ENCODE data around the gene GRXCR1.

GRXCR1 gene

DNA sequence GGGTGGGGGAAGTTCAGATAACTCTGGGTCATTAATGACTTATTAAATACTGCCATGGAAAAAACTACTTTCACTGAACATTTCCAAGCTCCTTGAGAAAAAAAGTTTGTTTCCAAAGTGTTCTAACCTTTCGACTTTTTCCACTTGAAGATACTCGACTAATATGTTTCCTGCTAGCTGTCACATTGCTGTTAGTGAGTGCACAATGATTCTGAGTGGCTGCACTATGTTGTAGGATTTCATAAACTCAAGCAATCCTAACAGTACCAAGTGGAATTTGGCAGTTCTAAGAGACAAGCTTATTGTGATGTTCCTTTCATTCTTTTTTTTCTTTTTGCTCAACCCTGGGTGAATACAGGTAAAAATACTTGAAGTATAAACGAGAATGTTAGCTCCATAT lies 33.4 kb downstream of the GRXCR1 start:
- no peak overlapping the region for H2BK12ac ChIP-seq (ENCODE audit: low read length)
- H3K36me3 ChIP-seq (ENCODE audit: control insufficient read depth in 1 of 2, insufficient read depth in 2 of 2, low read length in 2 of 2): no peaks in the 10 kb centered on the region
- H3K4ac ChIP-seq (ENCODE audit: low read depth, low read length): no peak overlapping the region
- H3K79me2 ChIP-seq (ENCODE audit: control insufficient read depth, insufficient read depth, low read length, poor library complexity): no peaks in the 10 kb centered on the region
- H3K18ac ChIP-seq (ENCODE audit: low read length): no peak overlapping the region
- WGBS (ENCODE audit: extremely low coverage, insufficient coverage, insufficient read length): no CpG with 5 or more reads among the region's 3 CpGs
- H3K9ac ChIP-seq (ENCODE audit: low read length): no peak overlapping the region
- H3K23ac ChIP-seq (ENCODE audit: low read length): no peak overlapping the region
- H3K14ac ChIP-seq (ENCODE audit: low read length): no peak overlapping the region
- no peak overlapping the region for H3K4me2 ChIP-seq (ENCODE audit: low read length)
- no peaks in the 10 kb centered on the region for H3K27me3 ChIP-seq (ENCODE audit: insufficient read depth, low read length)
- H4K12ac ChIP-seq (ENCODE audit: low read depth, low read length): no peak overlapping the region
- H3K9me3 ChIP-seq (ENCODE audit: insufficient read depth, low read depth, low read length): no peaks in the 10 kb centered on the region
- no peak overlapping the region for H2BK5ac ChIP-seq (ENCODE audit: low read depth, low read length, poor library complexity)
- no peak overlapping the region for H2AK5ac ChIP-seq (ENCODE audit: low read length)
- H3K27ac ChIP-seq (ENCODE audit: low read depth, low read length): no peak overlapping the region
- no peak overlapping the region for H2AFZ ChIP-seq (ENCODE audit: insufficient read depth, low read length, poor library complexity)
- no peak overlapping the region for H4K8ac ChIP-seq (ENCODE audit: low read depth, low read length)
- H3K4me1 ChIP-seq (ENCODE audit: control insufficient read depth in 1 of 2, insufficient read depth in 2 of 2, low read length in 2 of 2): no peaks in the 10 kb centered on the region
- DNase-seq: no peak
- H3K79me1 ChIP-seq (ENCODE audit: low read length): no peaks in the 10 kb centered on the region
- no peak overlapping the region for H4K91ac ChIP-seq (ENCODE audit: low read depth, low read length)
- no peak overlapping the region for H3K4me3 ChIP-seq (ENCODE audit: low read depth, low read length)
- H2BK120ac ChIP-seq (ENCODE audit: insufficient read depth, low read length, poor library complexity): no peak overlapping the region

DNA sequence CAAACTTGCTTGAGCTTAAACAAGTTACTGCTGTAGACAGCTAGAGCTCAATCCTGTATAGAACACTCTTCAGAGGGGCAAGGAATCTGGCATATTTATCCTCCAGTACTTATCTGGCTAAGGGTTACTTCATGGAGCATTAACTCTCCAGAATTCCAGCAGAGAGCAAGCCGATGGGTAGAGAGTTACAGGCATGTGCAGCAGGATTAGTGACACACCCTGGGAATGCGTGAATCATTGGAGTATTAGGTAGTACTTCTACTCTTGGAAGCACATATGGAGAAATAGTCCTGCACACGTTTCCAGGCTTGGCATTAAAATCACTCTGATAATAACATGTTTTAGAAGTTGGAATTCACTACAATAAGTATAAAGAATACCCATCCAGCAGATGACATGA lies 35.4 kb downstream of the GRXCR1 start:
- H3K27ac ChIP-seq (ENCODE audit: low read depth, low read length): no peak overlapping the region
- no peak overlapping the region for H2BK12ac ChIP-seq (ENCODE audit: low read length)
- H3K9me3 ChIP-seq (ENCODE audit: insufficient read depth, low read depth, low read length): no peaks in the 10 kb centered on the region
- H3K9ac ChIP-seq (ENCODE audit: low read length): no peak overlapping the region
- H3K36me3 ChIP-seq (ENCODE audit: control insufficient read depth in 1 of 2, insufficient read depth in 2 of 2, low read length in 2 of 2): no peaks in the 10 kb centered on the region
- H3K4me2 ChIP-seq (ENCODE audit: low read length): no peak overlapping the region
- no peak overlapping the region for H3K18ac ChIP-seq (ENCODE audit: low read length)
- no peak overlapping the region for H2AFZ ChIP-seq (ENCODE audit: insufficient read depth, low read length, poor library complexity)
- no peak overlapping the region for H3K23ac ChIP-seq (ENCODE audit: low read length)
- DNase-seq: no peak
- no CpG with 5 or more reads among the region's 3 CpGs for WGBS (ENCODE audit: extremely low coverage, insufficient coverage, insufficient read length)
- no peaks in the 10 kb centered on the region for H3K4me1 ChIP-seq (ENCODE audit: control insufficient read depth in 1 of 2, insufficient read depth in 2 of 2, low read length in 2 of 2)
- no peak overlapping the region for H4K91ac ChIP-seq (ENCODE audit: low read depth, low read length)
- no peak overlapping the region for H3K4ac ChIP-seq (ENCODE audit: low read depth, low read length)
- H4K12ac ChIP-seq (ENCODE audit: low read depth, low read length): no peak overlapping the region
- no peak overlapping the region for H2BK5ac ChIP-seq (ENCODE audit: low read depth, low read length, poor library complexity)
- no peaks in the 10 kb centered on the region for H3K79me2 ChIP-seq (ENCODE audit: control insufficient read depth, insufficient read depth, low read length, poor library complexity)
- H2BK120ac ChIP-seq (ENCODE audit: insufficient read depth, low read length, poor library complexity): no peak overlapping the region
- H4K8ac ChIP-seq (ENCODE audit: low read depth, low read length): no peak overlapping the region
- H3K14ac ChIP-seq (ENCODE audit: low read length): no peak overlapping the region
- no peaks in the 10 kb centered on the region for H3K27me3 ChIP-seq (ENCODE audit: insufficient read depth, low read length)
- H3K79me1 ChIP-seq (ENCODE audit: low read length): no peaks in the 10 kb centered on the region
- H3K4me3 ChIP-seq (ENCODE audit: low read depth, low read length): no peak overlapping the region
- H2AK5ac ChIP-seq (ENCODE audit: low read length): no peak overlapping the region

DNA sequence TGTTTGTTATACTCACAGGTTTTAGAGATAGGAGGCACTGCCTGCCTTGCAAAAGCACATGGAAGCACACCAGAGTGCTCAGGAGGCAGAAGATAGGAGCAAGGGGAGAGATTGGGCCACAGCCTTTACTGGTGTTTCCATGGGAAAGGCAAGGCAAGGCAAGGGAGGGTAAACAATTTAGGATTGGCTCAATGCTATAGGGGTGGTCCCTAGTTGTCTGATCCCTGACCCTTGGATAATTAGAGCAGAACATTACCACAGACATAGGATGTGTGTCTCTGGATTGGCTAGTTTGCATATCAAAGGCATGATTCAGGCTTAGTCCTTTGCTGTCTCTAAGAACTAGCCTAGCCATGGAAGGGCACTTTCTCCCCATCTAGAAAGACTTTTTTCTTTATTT lies 36.1 kb downstream of the GRXCR1 start:
- Histone ChIP-seq H3K4me1 (ENCODE audit: control insufficient read depth in 1 of 2, insufficient read depth in 2 of 2, low read length in 2 of 2) (no peaks in the 10 kb centered on the region), H3K4me2 (ENCODE audit: low read length) (no peak overlapping the region), H3K79me1 (ENCODE audit: low read length) (no peaks in the 10 kb centered on the region), H4K12ac (ENCODE audit: low read depth, low read length) (no peak overlapping the region), H3K79me2 (ENCODE audit: control insufficient read depth, insufficient read depth, low read length, poor library complexity) (no peaks in the 10 kb centered on the region), H3K9me3 (ENCODE audit: insufficient read depth, low read depth, low read length) (no peaks in the 10 kb centered on the region), H2BK120ac (ENCODE audit: insufficient read depth, low read length, poor library complexity) (no peak overlapping the region), H4K91ac (ENCODE audit: low read depth, low read length) (no peak overlapping the region), H3K18ac (ENCODE audit: low read length) (no peak overlapping the region), H2BK12ac (ENCODE audit: low read length) (no peak overlapping the region), H3K27me3 (ENCODE audit: insufficient read depth, low read length) (no peaks in the 10 kb centered on the region), H2BK5ac (ENCODE audit: low read depth, low read length, poor library complexity) (no peak overlapping the region), H3K4me3 (ENCODE audit: low read depth, low read length) (no peak overlapping the region), H2AFZ (ENCODE audit: insufficient read depth, low read length, poor library complexity) (no peak overlapping the region), H3K23ac (ENCODE audit: low read length) (no peak overlapping the region), H3K27ac (ENCODE audit: low read depth, low read length) (no peak overlapping the region), H3K4ac (ENCODE audit: low read depth, low read length) (no peak overlapping the region), H3K14ac (ENCODE audit: low read length) (no peak overlapping the region), H4K8ac (ENCODE audit: low read depth, low read length) (no peak overlapping the region), H2AK5ac (ENCODE audit: low read length) (no peak overlapping the region), H3K9ac (ENCODE audit: low read length) (no peak overlapping the region), H3K36me3 (ENCODE audit: control insufficient read depth in 1 of 2, insufficient read depth in 2 of 2, low read length in 2 of 2) (no peaks in the 10 kb centered on the region)
- no peak for DNase-seq

DNA sequence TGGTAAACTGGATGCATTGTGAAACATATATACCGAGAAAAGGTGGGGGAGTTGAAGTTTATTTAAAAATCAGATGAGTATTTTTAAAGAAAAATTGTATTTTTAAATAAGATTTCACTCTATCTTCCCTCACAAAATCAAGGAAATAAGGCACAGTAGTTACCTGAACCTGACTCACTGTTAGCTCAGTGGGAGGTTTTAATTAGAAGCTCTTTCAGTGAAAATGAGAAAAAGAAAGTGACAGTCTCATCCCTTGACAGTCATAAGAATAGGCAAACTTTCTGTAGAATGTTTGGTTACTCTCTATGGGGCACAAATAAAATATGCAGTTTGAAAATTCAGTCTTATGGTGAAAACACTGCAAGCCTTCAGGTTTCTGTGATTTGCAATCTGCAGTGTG lies 49.7 kb downstream of the GRXCR1 start:
- no CpG with 5 or more reads among the region's 1 CpG for whole genome bisulfite sequencing (ENCODE audit: extremely low coverage, insufficient coverage, insufficient read length)
- no peak for DNase-seq

More for the DNA sequence above, 49.7 kb downstream of the GRXCR1 start:
- Histone ChIP-seq H3K27me3 (ENCODE audit: insufficient read depth, low read length) (no peaks in the 10 kb centered on the region), H3K14ac (ENCODE audit: low read length) (no peak overlapping the region), H3K9ac (ENCODE audit: low read length) (no peak overlapping the region), H3K79me1 (ENCODE audit: low read length) (no peaks in the 10 kb centered on the region), H3K4ac (ENCODE audit: low read depth, low read length) (no peak overlapping the region), H3K4me1 (ENCODE audit: control insufficient read depth in 1 of 2, insufficient read depth in 2 of 2, low read length in 2 of 2) (no peaks in the 10 kb centered on the region), H3K36me3 (ENCODE audit: control insufficient read depth in 1 of 2, insufficient read depth in 2 of 2, low read length in 2 of 2) (no peaks in the 10 kb centered on the region), H4K8ac (ENCODE audit: low read depth, low read length) (no peak overlapping the region), H2BK120ac (ENCODE audit: insufficient read depth, low read length, poor library complexity) (no peak overlapping the region), H2BK5ac (ENCODE audit: low read depth, low read length, poor library complexity) (no peak overlapping the region), H3K4me3 (ENCODE audit: low read depth, low read length) (no peak overlapping the region), H4K91ac (ENCODE audit: low read depth, low read length) (no peak overlapping the region), H2AK5ac (ENCODE audit: low read length) (no peak overlapping the region), H3K9me3 (ENCODE audit: insufficient read depth, low read depth, low read length) (no peaks in the 10 kb centered on the region), H3K27ac (ENCODE audit: low read depth, low read length) (no peak overlapping the region), H3K23ac (ENCODE audit: low read length) (no peak overlapping the region), H3K79me2 (ENCODE audit: control insufficient read depth, insufficient read depth, low read length, poor library complexity) (no peaks in the 10 kb centered on the region), H2BK12ac (ENCODE audit: low read length) (no peak overlapping the region), H3K4me2 (ENCODE audit: low read length) (no peak overlapping the region), H3K18ac (ENCODE audit: low read length) (no peak overlapping the region), H4K12ac (ENCODE audit: low read depth, low read length) (no peak overlapping the region), H2AFZ (ENCODE audit: insufficient read depth, low read length, poor library complexity) (no peak overlapping the region)

Measured in trophoblast cell (in vitro differentiated cells and primary cell).